Mammary epithelial cell (primary cell): Measurements from ENCODE around the gene AMPD2.
"Not testable (repeated sequence)": the region's sequence is repeated elsewhere in the genome, so short reads cannot be mapped to it uniquely, and the experiment has no call there.

Experiments used
- CTCF ChIP-seq, 2 donors: IDR thresholded peaks in 1 of 2; conservative IDR thresholded peaks in 1 of 2; 2 replicates each; pipeline ENCODE4 v1.5.1; 2011 to 2012; ENCODE audit warnings: inconsistent platforms in 2 of 2, low read length in 2 of 2, mild to moderate bottlenecking in 2 of 2, control low read depth in 1 of 2, low read depth in 1 of 2; ENCODE audit not compliant: insufficient read depth in 1 of 2; ENCODE audit errors: extremely low read depth in 1 of 2
- EZH2 ChIP-seq: IDR thresholded peaks from 2 replicates; pipeline ENCODE4 v1.6.1; 2012; ENCODE audit warnings: low read length, inconsistent platforms, borderline replicate concordance

GRCh38 chr1:109669949-109670302 lies 50.3 kb downstream of the AMPD2 start:
- TF ChIP-seq CTCF (conservative IDR thresholded peaks at IDR 0.05 in 1 of 2, IDR thresholded peaks at IDR 0.05 in 1 of 2; ENCODE audit: extremely low read depth in 1 of 2, insufficient read depth in 1 of 2, low read depth in 1 of 2, low read length in 2 of 2); EZH2: not testable (repeated sequence)
